Measurements from ENCODE around the gene SRBD1.

SRBD1 gene

DNA sequence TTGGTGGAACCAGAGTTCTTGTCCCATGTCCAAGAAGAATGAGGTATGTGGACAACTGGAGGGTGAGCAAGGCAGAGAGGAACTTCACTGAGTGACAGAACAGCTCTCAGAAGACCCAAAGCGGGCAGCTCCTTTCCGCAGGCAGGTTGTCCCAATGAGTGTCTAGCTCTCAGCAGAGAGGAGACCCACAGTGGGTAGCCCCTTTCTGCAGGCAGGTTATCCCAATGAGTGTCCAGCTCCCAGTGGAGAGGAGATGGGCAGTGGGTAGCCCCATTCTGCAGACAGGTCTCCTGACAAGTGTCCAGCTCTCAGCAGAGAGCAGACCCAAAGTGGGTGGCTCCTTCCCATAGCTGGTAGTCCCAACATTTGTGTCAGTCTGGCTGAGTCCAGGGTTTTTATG, 69.6 kb downstream of the SRBD1 start:
- H3K27me3 ChIP-seq (replicated peaks; ENCODE audit: control insufficient read depth, insufficient read depth, low read length): no peaks in the 10 kb centered on the region
- TF ChIP-seq CTCF (IDR thresholded peaks at IDR 0.05; ENCODE audit: insufficient read depth, low read length, poor library complexity, severe bottlenecking): no peak
- DNase-seq (ENCODE audit: extremely low read depth, insufficient read length): peak; percentile 3
- peaks cover 11% of the 10 kb centered on the region for H3K36me3 ChIP-seq (ENCODE audit: control insufficient read depth, insufficient read depth, low read length)
- no peak overlapping the region for H3K4me3 ChIP-seq (replicated peaks; ENCODE audit: low read depth, low read length)

DNA sequence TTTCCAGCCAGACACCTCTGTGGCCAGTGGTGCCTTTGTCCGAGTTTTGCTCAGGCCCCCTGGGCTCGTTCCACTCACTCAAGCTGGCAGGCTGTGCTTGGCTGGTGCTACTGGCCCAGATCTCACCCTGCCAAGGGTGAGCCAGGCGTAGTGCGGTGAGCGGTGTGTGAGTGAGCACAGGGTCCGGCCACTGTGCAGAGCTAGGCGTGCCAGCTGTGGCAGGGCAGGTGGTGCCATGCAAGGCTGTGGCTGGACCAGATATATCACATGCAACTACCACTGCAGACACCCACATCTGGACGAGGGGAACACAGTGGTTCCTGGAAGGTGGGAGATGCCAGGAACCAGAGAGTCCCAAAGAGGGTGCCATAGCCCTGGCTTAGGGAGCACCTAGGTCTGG, 70.1 kb downstream of the SRBD1 start:
- no peak overlapping the region for H3K4me3 ChIP-seq (replicated peaks; ENCODE audit: low read depth, low read length)
- no peaks in the 10 kb centered on the region for H3K27me3 ChIP-seq (replicated peaks; ENCODE audit: control insufficient read depth, insufficient read depth, low read length)
- H3K36me3 ChIP-seq (ENCODE audit: control insufficient read depth, insufficient read depth, low read length): peaks cover 11% of the 10 kb centered on the region
- DNase-seq (ENCODE audit: extremely low read depth, insufficient read length): no peak
- TF ChIP-seq CTCF (IDR thresholded peaks at IDR 0.05; ENCODE audit: insufficient read depth, low read length, poor library complexity, severe bottlenecking): no peak

GRCh38 chr2:45533771-45534170, 77.3 kb downstream of the SRBD1 start:
- no peak overlapping the region for H3K4me3 ChIP-seq (replicated peaks; ENCODE audit: low read depth, low read length)
- H3K27me3 ChIP-seq (replicated peaks; ENCODE audit: control insufficient read depth, insufficient read depth, low read length): no peaks in the 10 kb centered on the region
- DNase-seq (ENCODE audit: extremely low read depth, insufficient read length): no peak
- H3K36me3 ChIP-seq (ENCODE audit: control insufficient read depth, insufficient read depth, low read length): no peaks in the 10 kb centered on the region
- no peak for TF ChIP-seq CTCF (IDR thresholded peaks at IDR 0.05; ENCODE audit: insufficient read depth, low read length, poor library complexity, severe bottlenecking)

- Histone ChIP-seq H3K27me3 (replicated peaks; ENCODE audit: control insufficient read depth, insufficient read depth, low read length) (no peaks in the 10 kb centered on the region), H3K4me3 (replicated peaks; ENCODE audit: low read depth, low read length) (no peak overlapping the region), H3K36me3 (ENCODE audit: control insufficient read depth, insufficient read depth, low read length) (no peaks in the 10 kb centered on the region)
- DNase-seq (ENCODE audit: extremely low read depth, insufficient read length): no peak
- no peak for TF ChIP-seq CTCF (IDR thresholded peaks at IDR 0.05; ENCODE audit: insufficient read depth, low read length, poor library complexity, severe bottlenecking)
These were observed 78.9 kb downstream of the SRBD1 start for GRCh38 chr2:45532181-45532580.

GRCh38 chr2:45524016-45524415, 87.1 kb downstream of the SRBD1 start:
- no peak for TF ChIP-seq CTCF (IDR thresholded peaks at IDR 0.05; ENCODE audit: insufficient read depth, low read length, poor library complexity, severe bottlenecking)
- no peaks in the 10 kb centered on the region for H3K27me3 ChIP-seq (replicated peaks; ENCODE audit: control insufficient read depth, insufficient read depth, low read length)
- H3K36me3 ChIP-seq (ENCODE audit: control insufficient read depth, insufficient read depth, low read length): no peaks in the 10 kb centered on the region; the same call in 1 of the 2 replicates
- no peak overlapping the region for H3K4me3 ChIP-seq (replicated peaks; ENCODE audit: low read depth, low read length)
- no peak for DNase-seq (ENCODE audit: extremely low read depth, insufficient read length)

DNA sequence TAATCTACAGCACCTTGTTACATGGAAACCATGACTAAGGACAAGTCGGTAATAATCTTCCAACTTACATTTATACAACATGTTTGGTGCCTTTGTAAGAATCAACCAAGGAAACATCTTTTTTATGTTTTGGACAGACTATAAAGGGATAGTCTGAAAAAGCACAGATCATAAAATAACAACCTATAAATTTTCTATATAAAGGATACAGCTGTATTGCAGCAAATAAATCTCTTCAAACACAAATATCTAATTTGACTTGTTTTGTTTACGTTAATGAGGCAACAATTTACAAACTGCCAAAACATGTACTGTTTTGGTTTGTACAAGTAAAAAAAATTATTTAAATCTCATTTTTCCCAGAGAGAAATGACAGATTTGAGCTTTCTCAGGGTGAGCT, 92.5 kb downstream of the SRBD1 start:
- no peaks in the 10 kb centered on the region for H3K36me3 ChIP-seq (ENCODE audit: control insufficient read depth, insufficient read depth, low read length)
- TF ChIP-seq CTCF (IDR thresholded peaks at IDR 0.05; ENCODE audit: insufficient read depth, low read length, poor library complexity, severe bottlenecking): no peak
- no peak for DNase-seq (ENCODE audit: extremely low read depth, insufficient read length)

More for the DNA sequence above, 92.5 kb downstream of the SRBD1 start:
- H3K27me3 ChIP-seq (replicated peaks; ENCODE audit: control insufficient read depth, insufficient read depth, low read length): no peaks in the 10 kb centered on the region
- no peak overlapping the region for H3K4me3 ChIP-seq (replicated peaks; ENCODE audit: low read depth, low read length)
